Measurements from ENCODE around the gene EFNA1.

EFNA1 gene

DNA sequence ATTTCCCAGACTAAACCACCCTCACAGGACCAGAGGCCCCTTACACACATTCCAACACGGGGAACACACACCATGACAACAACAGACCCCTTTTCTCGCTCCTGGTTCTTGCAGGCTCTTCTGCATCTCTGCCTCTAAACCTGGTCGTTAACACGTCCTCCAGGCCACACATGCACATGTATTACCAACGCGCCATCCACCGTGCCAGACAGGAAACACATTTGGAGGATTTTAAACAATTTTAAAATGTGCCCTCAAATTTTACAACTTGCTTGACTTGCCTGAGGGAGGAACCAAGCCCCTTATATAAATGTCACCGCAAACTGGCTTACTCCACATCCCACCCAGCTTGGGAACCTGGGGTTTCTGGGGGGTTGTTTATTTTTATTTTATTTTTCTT is 16.9 kb upstream of the EFNA1 start:
- no peaks in the 10 kb centered on the region for H3K79me2 ChIP-seq (ENCODE audit: insufficient read depth, low read length)
- H2AFZ ChIP-seq (ENCODE audit: low read length) = no peak overlapping the region
- no peaks in the 10 kb centered on the region; the same call in 1 of the 2 replicates for H3K27me3 ChIP-seq (ENCODE audit: insufficient read depth, low read length)
- TF ChIP-seq, protein P1, sequence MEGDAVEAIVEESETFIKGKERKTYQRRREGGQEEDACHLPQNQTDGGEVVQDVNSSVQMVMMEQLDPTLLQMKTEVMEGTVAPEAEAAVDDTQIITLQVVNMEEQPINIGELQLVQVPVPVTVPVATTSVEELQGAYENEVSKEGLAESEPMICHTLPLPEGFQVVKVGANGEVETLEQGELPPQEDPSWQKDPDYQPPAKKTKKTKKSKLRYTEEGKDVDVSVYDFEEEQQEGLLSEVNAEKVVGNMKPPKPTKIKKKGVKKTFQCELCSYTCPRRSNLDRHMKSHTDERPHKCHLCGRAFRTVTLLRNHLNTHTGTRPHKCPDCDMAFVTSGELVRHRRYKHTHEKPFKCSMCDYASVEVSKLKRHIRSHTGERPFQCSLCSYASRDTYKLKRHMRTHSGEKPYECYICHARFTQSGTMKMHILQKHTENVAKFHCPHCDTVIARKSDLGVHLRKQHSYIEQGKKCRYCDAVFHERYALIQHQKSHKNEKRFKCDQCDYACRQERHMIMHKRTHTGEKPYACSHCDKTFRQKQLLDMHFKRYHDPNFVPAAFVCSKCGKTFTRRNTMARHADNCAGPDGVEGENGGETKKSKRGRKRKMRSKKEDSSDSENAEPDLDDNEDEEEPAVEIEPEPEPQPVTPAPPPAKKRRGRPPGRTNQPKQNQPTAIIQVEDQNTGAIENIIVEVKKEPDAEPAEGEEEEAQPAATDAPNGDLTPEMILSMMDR (IDR thresholded peaks at IDR 0.05; ENCODE audit: low read length) = no peak
- no peak for TF ChIP-seq EZH2 (IDR thresholded peaks at IDR 0.05; ENCODE audit: borderline replicate concordance, low read length)
- H3K4me1 ChIP-seq (ENCODE audit: insufficient read depth, low read length, severe bottlenecking) = no peaks in the 10 kb centered on the region
- no peaks in the 10 kb centered on the region for H3K9me2 ChIP-seq (ENCODE audit: low read depth, low read length)
- no peaks in the 10 kb centered on the region for H3F3A ChIP-seq (ENCODE audit: insufficient read depth, low read length)
- H3K36me3 ChIP-seq (ENCODE audit: insufficient read depth, low read length) = no peaks in the 10 kb centered on the region
- no peaks in the 10 kb centered on the region for H3K9me3 ChIP-seq (ENCODE audit: low read length)
- no peak overlapping the region for H3K4me3 ChIP-seq (ENCODE audit: low read depth, low read length, poor library complexity, severe bottlenecking)
- H4K20me1 ChIP-seq (ENCODE audit: insufficient read depth, low read length) = no peaks in the 10 kb centered on the region
- no peak overlapping the region for H3K27ac ChIP-seq (ENCODE audit: low read depth, low read length, poor library complexity, severe bottlenecking)
- H3K4me2 ChIP-seq (ENCODE audit: low read length) = no peak overlapping the region
- no peak overlapping the region for H3K9ac ChIP-seq (ENCODE audit: low read length)

- Histone ChIP-seq H3K27me3 (ENCODE audit: insufficient read depth, low read length) (no peaks in the 10 kb centered on the region; the same call in 1 of the 2 replicates), H3K9me3 (ENCODE audit: low read length) (no peaks in the 10 kb centered on the region), H3K4me1 (ENCODE audit: insufficient read depth, low read length, severe bottlenecking) (no peaks in the 10 kb centered on the region), H3K4me3 (ENCODE audit: low read depth, low read length, poor library complexity, severe bottlenecking) (no peak overlapping the region), H3K4me2 (ENCODE audit: low read length) (no peak overlapping the region), H3K9me2 (ENCODE audit: low read depth, low read length) (no peaks in the 10 kb centered on the region), H3K27ac (ENCODE audit: low read depth, low read length, poor library complexity, severe bottlenecking) (no peak overlapping the region), H3F3A (ENCODE audit: insufficient read depth, low read length) (no peaks in the 10 kb centered on the region), H3K36me3 (ENCODE audit: insufficient read depth, low read length) (no peaks in the 10 kb centered on the region), H4K20me1 (ENCODE audit: insufficient read depth, low read length) (no peaks in the 10 kb centered on the region), H2AFZ (ENCODE audit: low read length) (no peak overlapping the region), H3K9ac (ENCODE audit: low read length) (no peak overlapping the region), H3K79me2 (ENCODE audit: insufficient read depth, low read length) (no peaks in the 10 kb centered on the region)
- no peak for TF ChIP-seq EZH2 (IDR thresholded peaks at IDR 0.05; ENCODE audit: borderline replicate concordance, low read length)
- TF ChIP-seq, protein P1 (IDR thresholded peaks at IDR 0.05; ENCODE audit: low read length) = no peak
These were observed 14.2 kb upstream of the EFNA1 start for GRCh38 chr1:155113450-155113980.

DNA sequence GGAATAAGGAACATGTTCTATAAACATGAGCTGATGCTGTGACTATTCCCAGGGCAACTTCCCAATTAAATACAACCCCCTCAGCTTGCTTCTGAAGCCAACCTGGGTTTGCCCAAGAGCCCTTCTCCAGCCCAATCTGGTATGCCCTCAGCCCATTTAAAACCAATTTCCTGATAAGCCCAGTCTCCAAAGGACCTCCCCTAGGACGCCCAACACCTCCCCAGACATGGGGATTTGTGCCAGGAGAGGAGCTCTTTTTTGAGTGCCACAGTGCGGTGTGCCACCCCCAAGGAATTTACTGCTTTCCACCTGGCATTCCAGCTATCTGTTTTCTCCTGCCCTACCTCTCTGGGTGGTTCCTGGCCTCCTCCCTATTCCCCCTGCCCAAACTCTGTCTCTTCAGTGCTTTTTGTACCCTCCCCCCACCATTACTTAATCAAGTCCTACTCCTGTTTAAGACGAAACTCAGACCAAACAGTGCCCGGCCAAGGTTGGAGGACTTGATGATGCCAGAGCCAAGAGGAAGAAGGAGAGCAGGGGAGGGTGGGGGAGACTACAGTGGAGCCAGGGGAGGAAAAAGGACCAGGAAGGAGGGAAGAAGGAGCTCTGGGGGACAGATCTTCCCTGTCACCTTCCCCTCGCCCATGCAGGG is 11.4 kb upstream of the EFNA1 start:
- no peaks in the 10 kb centered on the region for H3K9me2 ChIP-seq (ENCODE audit: low read depth, low read length)

More for the DNA sequence above, 11.4 kb upstream of the EFNA1 start:
- H3K4me3 ChIP-seq (ENCODE audit: low read depth, low read length, poor library complexity, severe bottlenecking) = no peak overlapping the region
- no peaks in the 10 kb centered on the region for H3K36me3 ChIP-seq (ENCODE audit: insufficient read depth, low read length)
- no peaks in the 10 kb centered on the region for H3K79me2 ChIP-seq (ENCODE audit: insufficient read depth, low read length)
- no peak for TF ChIP-seq EZH2 (IDR thresholded peaks at IDR 0.05; ENCODE audit: borderline replicate concordance, low read length)
- TF ChIP-seq, protein P1 (IDR thresholded peaks at IDR 0.05; ENCODE audit: low read length) = no peak
- no peak overlapping the region for H3K4me2 ChIP-seq (ENCODE audit: low read length)
- no peaks in the 10 kb centered on the region for H4K20me1 ChIP-seq (ENCODE audit: insufficient read depth, low read length)
- H3F3A ChIP-seq (ENCODE audit: insufficient read depth, low read length) = no peaks in the 10 kb centered on the region
- no peak overlapping the region for H3K9ac ChIP-seq (ENCODE audit: low read length)
- no peak overlapping the region for H2AFZ ChIP-seq (ENCODE audit: low read length)
- no peaks in the 10 kb centered on the region for H3K4me1 ChIP-seq (ENCODE audit: insufficient read depth, low read length, severe bottlenecking)
- H3K9me3 ChIP-seq (ENCODE audit: low read length) = no peaks in the 10 kb centered on the region
- H3K27ac ChIP-seq (ENCODE audit: low read depth, low read length, poor library complexity, severe bottlenecking) = no peak overlapping the region
- peaks cover 6% of the 10 kb centered on the region for H3K27me3 ChIP-seq (ENCODE audit: insufficient read depth, low read length)
